Colonic mucosa (tissue), 4 donors: ENCODE data around the gene PLA2G2A. TPM values are rescaled to one million over a fixed set of nuclear protein-coding genes. Genes with fewer than 3 reads are reported as not detected.

ENCODE experiments used
- DNase-seq: peaks from one replicate; pipeline ENCODE4 v3.0.0-alpha.2; 2020
- H3K27ac ChIP-seq: fragments of 200-600 bp; one replicate; pipeline ENCODE4 v1.8.0; 2021
- H3K27me3 ChIP-seq: fragments of 200-600 bp; one replicate; pipeline ENCODE4 v1.8.0; 2021
- H3K36me3 ChIP-seq: fragments of 200-600 bp; one replicate; pipeline ENCODE4 v1.8.0; 2021
- H3K4me1 ChIP-seq: fragments of 200-600 bp; one replicate; pipeline ENCODE4 v1.8.0; 2021; ENCODE audit warnings: mild to moderate bottlenecking
- H3K4me3 ChIP-seq: fragments of 200-600 bp; one replicate; pipeline ENCODE4 v1.8.0; 2021
- H3K9ac ChIP-seq, 2 donors: one replicate each; pipeline ENCODE4 v1.7.0; 2013; ENCODE audit warnings: control low read depth in 2 of 2, low read depth in 2 of 2, low read length in 2 of 2
- H3K9me3 ChIP-seq: fragments of 200-600 bp; one replicate; pipeline ENCODE4 v1.8.0; 2021
- CTCF ChIP-seq: fragments of 200-600 bp; IDR thresholded peaks from one replicate; pipeline ENCODE4 v1.8.0; 2022; ENCODE audit warnings: antibody characterized with exemption, mild to moderate bottlenecking
- intact Hi-C: fragments of 100-400 bp; cut with DNase I; formaldehyde crosslinking; loops from one replicate; pipeline ENCODE4 v1.14.1; 2022
- total RNA-seq, 2 donors: library from RNA; stranded (reverse); fragmentation: NEBNext Ultra II Directional in 1 of 2; extraction: Animal tissue kit (Norgen Biotek cat#: 25700) in 1 of 2; gene quantifications; one replicate each; pipeline ENCODE4 v1.2.1, GENCODE V29; 2021
- donor health status: healthy.
- donor health status: DM: no; HTN: no; CAD: no.
- donor health status: DM: no; HTN: no; CAD: no.

PLA2G2A gene
- total RNA-seq, 2 donors from 2014 or later: 135 to 864 TPM

GRCh38 chr1:19949016-19949415, 30.4 kb downstream of the PLA2G2A start:
- DNase-seq: no peak
- Histone ChIP-seq H3K36me3 (no peaks in the 10 kb centered on the region), H3K9ac (no peak overlapping the region), H3K4me3 (no peak overlapping the region), H3K27me3 (no peaks in the 10 kb centered on the region), H3K9me3 (no peaks in the 10 kb centered on the region), H3K4me1 (no peaks in the 10 kb centered on the region), H3K27ac (no peak overlapping the region)
- intact Hi-C loops: no loop called here
- TF ChIP-seq CTCF: no peak

GRCh38 chr1:19946971-19947370, 32.4 kb downstream of the PLA2G2A start:
- H3K4me1 ChIP-seq: no peaks in the 10 kb centered on the region
- intact Hi-C loops: no loop called here
- H3K9ac ChIP-seq: no peak overlapping the region
- no peak overlapping the region for H3K4me3 ChIP-seq
- no peaks in the 10 kb centered on the region for H3K9me3 ChIP-seq
- no peak overlapping the region for H3K27ac ChIP-seq
- no peak for DNase-seq
- H3K27me3 ChIP-seq: no peaks in the 10 kb centered on the region
- no peaks in the 10 kb centered on the region for H3K36me3 ChIP-seq
- TF ChIP-seq CTCF: no peak

DNA sequence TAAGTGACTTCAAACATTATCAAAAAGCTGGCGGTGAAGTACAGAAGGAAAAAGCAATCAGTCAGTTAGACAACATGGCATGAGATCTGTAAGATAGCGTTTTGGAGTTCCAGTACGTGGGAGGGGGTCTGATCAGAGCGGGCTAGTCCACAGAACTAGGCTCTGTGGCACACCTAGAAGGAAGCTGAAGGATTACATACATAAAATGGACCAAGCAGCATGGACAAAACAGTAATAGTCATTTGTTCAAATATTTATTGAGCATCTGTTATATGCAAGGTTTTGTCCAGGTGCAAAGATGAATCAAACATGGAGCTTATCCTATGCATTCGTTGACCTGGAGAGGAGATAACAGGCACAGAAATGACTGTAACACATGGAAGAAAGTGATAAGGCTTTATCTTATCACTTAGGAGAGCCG, 33.1 kb downstream of the PLA2G2A start:
- H3K4me3 ChIP-seq: no peak overlapping the region
- H3K27ac ChIP-seq: no peak overlapping the region
- no peak for TF ChIP-seq CTCF
- no peaks in the 10 kb centered on the region for H3K27me3 ChIP-seq
- no peaks in the 10 kb centered on the region for H3K9me3 ChIP-seq
- intact Hi-C loops: no loop called here
- no peaks in the 10 kb centered on the region for H3K36me3 ChIP-seq
- no peak overlapping the region for H3K9ac ChIP-seq
- H3K4me1 ChIP-seq: no peaks in the 10 kb centered on the region
- no peak for DNase-seq

GRCh38 chr1:19945914-19946313, 33.5 kb downstream of the PLA2G2A start:
- Histone ChIP-seq H3K36me3 (no peaks in the 10 kb centered on the region), H3K27ac (no peak overlapping the region), H3K4me3 (no peak overlapping the region), H3K27me3 (no peaks in the 10 kb centered on the region), H3K4me1 (no peaks in the 10 kb centered on the region), H3K9ac (no peak overlapping the region), H3K9me3 (no peaks in the 10 kb centered on the region)
- intact Hi-C loops: no loop called here
- no peak for TF ChIP-seq CTCF
- no peak for DNase-seq

DNA sequence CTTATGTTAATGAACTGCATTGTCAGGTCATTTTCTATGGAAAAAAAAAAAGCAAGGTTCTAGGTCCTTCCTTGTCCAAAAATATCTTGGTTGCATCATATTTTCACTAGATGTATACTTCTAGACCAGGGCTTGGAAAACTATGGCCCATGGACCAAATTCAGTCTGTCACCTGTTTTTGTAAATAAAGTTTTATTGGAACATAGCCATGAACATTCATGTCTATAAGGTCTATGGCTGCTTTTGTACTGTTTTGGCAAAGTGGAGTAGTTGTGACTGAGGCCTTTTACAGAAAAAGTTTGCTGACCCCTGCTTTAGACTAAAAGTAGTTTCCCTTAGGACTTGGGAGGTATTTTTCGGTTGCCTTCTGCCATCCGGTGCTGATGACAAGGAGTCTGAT, 36.8 kb downstream of the PLA2G2A start:
- intact Hi-C loops: no loop called here
- no peaks in the 10 kb centered on the region for H3K9me3 ChIP-seq
- H3K27ac ChIP-seq: no peak overlapping the region
- no peaks in the 10 kb centered on the region for H3K36me3 ChIP-seq
- no peak overlapping the region for H3K4me3 ChIP-seq
- no peak overlapping the region for H3K9ac ChIP-seq
- no peak for DNase-seq
- H3K4me1 ChIP-seq: no peaks in the 10 kb centered on the region
- no peaks in the 10 kb centered on the region for H3K27me3 ChIP-seq
- TF ChIP-seq CTCF: no peak

DNA sequence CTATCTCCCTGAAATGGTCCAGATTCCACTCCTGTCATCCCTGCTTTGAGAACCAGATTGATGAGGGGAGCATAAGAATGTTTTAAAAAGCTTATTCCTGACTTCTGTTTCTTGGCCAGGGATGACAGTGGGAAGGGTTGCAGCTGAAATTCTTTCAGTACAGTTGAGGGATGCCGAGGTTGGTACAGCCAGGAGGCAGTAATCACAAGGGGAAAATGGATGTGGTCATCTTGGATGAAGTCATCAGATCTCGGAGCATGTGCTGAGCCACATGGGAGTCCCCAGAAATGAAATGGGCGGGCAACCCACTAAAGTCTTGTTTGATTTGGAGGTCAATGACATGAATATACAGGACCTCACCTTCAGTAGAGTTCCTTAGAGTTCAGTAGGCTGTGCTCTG, 37.3 kb downstream of the PLA2G2A start:
- Histone ChIP-seq H3K27me3 (no peaks in the 10 kb centered on the region), H3K4me1 (no peaks in the 10 kb centered on the region), H3K9ac (no peak overlapping the region), H3K4me3 (no peak overlapping the region), H3K36me3 (no peaks in the 10 kb centered on the region), H3K9me3 (no peaks in the 10 kb centered on the region), H3K27ac (no peak overlapping the region)
- DNase-seq: no peak
- TF ChIP-seq CTCF: no peak
- intact Hi-C loops: no loop called here
